HG02870 (cell line): ENCODE results near the gene MSRB3.

ENCODE experiments used
- ATAC-seq: cut with Tn5 transposase; IDR thresholded peaks from one replicate; pipeline ENCODE4 v1.9.1; 2021; ENCODE audit warnings: mild to moderate bottlenecking, moderate library complexity; ENCODE audit not compliant: unreplicated experiment

Gene MSRB3

GRCh38 chr12:65324056-65324455 is 45.6 kb downstream of the MSRB3 start:
- no peak for ATAC-seq

- ATAC-seq, result no peak
Measured at GRCh38 chr12:65324551-65324950, 46.1 kb downstream of the MSRB3 start.

- no peak for ATAC-seq
Measured at GRCh38 chr12:65325183-65325582, 46.7 kb downstream of the MSRB3 start.

GRCh38 chr12:65326616-65327015 is 48.1 kb downstream of the MSRB3 start:
- no peak for ATAC-seq

GRCh38 chr12:65327207-65328076 is 49.0 kb downstream of the MSRB3 start:
- no peak for ATAC-seq

GRCh38 chr12:65329721-65330120 is 51.2 kb downstream of the MSRB3 start:
- no peak for ATAC-seq

GRCh38 chr12:65330331-65330730 is 51.8 kb downstream of the MSRB3 start:
- no peak for ATAC-seq

- no peak for ATAC-seq
Measured at GRCh38 chr12:65331456-65331855, 53.0 kb downstream of the MSRB3 start.

GRCh38 chr12:65333649-65334048 is 55.2 kb downstream of the MSRB3 start:
- no peak for ATAC-seq

- no peak for ATAC-seq
Measured at GRCh38 chr12:65334521-65334920, 56.0 kb downstream of the MSRB3 start.

- no peak for ATAC-seq
Measured at GRCh38 chr12:65335021-65335714, 56.7 kb downstream of the MSRB3 start.

- ATAC-seq, result no peak
Measured at GRCh38 chr12:65335981-65336380, 57.5 kb downstream of the MSRB3 start.

GRCh38 chr12:65339161-65339560 is 60.7 kb downstream of the MSRB3 start:
- no peak for ATAC-seq

GRCh38 chr12:65343230-65343629 is 64.7 kb downstream of the MSRB3 start:
- no peak for ATAC-seq

GRCh38 chr12:65343801-65344200 is 65.3 kb downstream of the MSRB3 start:
- ATAC-seq, result no peak

GRCh38 chr12:65355461-65355860 is 77.0 kb downstream of the MSRB3 start:
- no peak for ATAC-seq

GRCh38 chr12:65362234-65363031 is 84.0 kb downstream of the MSRB3 start:
- no peak for ATAC-seq

- no peak for ATAC-seq
Measured at GRCh38 chr12:65364046-65364445, 85.6 kb downstream of the MSRB3 start.

GRCh38 chr12:65367396-65367795 is 88.9 kb downstream of the MSRB3 start:
- no peak for ATAC-seq

- ATAC-seq, result no peak
Measured at GRCh38 chr12:65368055-65368454, 89.6 kb downstream of the MSRB3 start.

GRCh38 chr12:65372574-65372973 is 94.1 kb downstream of the MSRB3 start:
- ATAC-seq, result no peak
